ENCODE measurements around the gene UBXN10. TPM values are rescaled to one million over a fixed set of nuclear protein-coding genes. Genes with fewer than 3 reads are reported as not detected.

UBXN10 gene
- total and polyA plus RNA-seq, 2 of the 4 experiments (the other 2 are of a cell fraction), result not detected

GRCh38 chr1:20199840-20200239 lies 13.9 kb downstream of the UBXN10 start:
- Histone ChIP-seq H3K56ac (ENCODE audit: extremely low read depth, insufficient read depth, low read length) (no peak overlapping the region), H3K9me3 (ENCODE audit: control insufficient read depth, insufficient read depth, low read length) (no peaks in the 10 kb centered on the region), H2BK15ac (ENCODE audit: low read depth, low read length) (no peak overlapping the region), H2AK5ac (ENCODE audit: low read depth, low read length) (no peak overlapping the region), H3K4me2 (ENCODE audit: low read depth, low read length) (no peak overlapping the region), H3K79me1 (ENCODE audit: low read depth in 1 of 2, low read length in 2 of 2) (no peaks in the 10 kb centered on the region), H4K20me1 (ENCODE audit: insufficient read depth, low read length) (no peaks in the 10 kb centered on the region), H2BK5ac (ENCODE audit: low read depth, low read length, poor library complexity, severe bottlenecking) (no peak overlapping the region), H3K4me1 (ENCODE audit: control insufficient read depth, insufficient read depth, low read length) (no peaks in the 10 kb centered on the region), H4K91ac (ENCODE audit: insufficient read depth, low read depth, low read length) (no peak overlapping the region), H3K23ac (ENCODE audit: low read depth, low read length) (no peak overlapping the region), H3K27me3 (ENCODE audit: control insufficient read depth, insufficient read depth, low read length) (peaks cover 43% of the 10 kb centered on the region), H3K27ac (ENCODE audit: insufficient read depth, low read length) (no peak overlapping the region), H3K4ac (ENCODE audit: low read depth, low read length) (no peak overlapping the region), H2AK9ac (replicated peaks; ENCODE audit: low read depth, low read length, poor library complexity) (no peak overlapping the region), H2AFZ (replicated peaks; ENCODE audit: low read length, poor library complexity) (no peak overlapping the region), H4K8ac (ENCODE audit: low read depth in 2 of 2, low read length in 2 of 2) (no peak overlapping the region), H2BK20ac (ENCODE audit: low read depth, low read length) (no peak overlapping the region), H3K18ac (ENCODE audit: low read depth, low read length) (no peak overlapping the region), H3K9me1 (ENCODE audit: insufficient read depth, low read length) (peaks cover 3% of the 10 kb centered on the region; the same call in 1 of the 2 replicates), H2BK120ac (ENCODE audit: low read depth, low read length) (no peak overlapping the region), H3K4me3 (ENCODE audit: insufficient read depth, low read depth, low read length) (no peak overlapping the region), H3K14ac (replicated peaks; ENCODE audit: low read depth, low read length) (no peak overlapping the region), H3K9ac (ENCODE audit: low read depth, low read length) (no peak overlapping the region), H4K5ac (ENCODE audit: low read depth, low read length) (no peak overlapping the region), H3K36me3 (ENCODE audit: control insufficient read depth, insufficient read depth, low read length) (no peaks in the 10 kb centered on the region)
- no peak for DNase-seq
- 53% methylated on average over 2 of the region's 2 CpGs; no CpG with 5 or more reads in 1 of the 2 experiments for WGBS, 2 experiments (ENCODE audit: extremely low coverage in 2 of 2, insufficient read length in 1 of 2)
- ChIA-PET POLR2A (ENCODE audit: unreplicated experiment) (no interaction called here), CTCF (interaction anchor here (0.9 kb wide), 1 partner anchor 37 kb away, joined by 3 read pairs; no protein-coding TSS in a partner anchor)
- in situ Hi-C loops (cut with MboI; ENCODE audit: low sequenced_read_pairs), result loop anchor here (25.0 kb wide), 1 partner anchor 437 kb away; the partner anchor contains the start of gene PINK1
- ATAC-seq (ENCODE audit: low read depth), result no peak
- dilution Hi-C loops (cut with HindIII; ENCODE audit: low sequenced_read_pairs, unreplicated experiment), result no loop called here
- BruUV-seq (replicated peaks), result no TSS peak
- no peak for TF ChIP-seq BHLHE40 (IDR thresholded peaks at IDR 0.05; ENCODE audit: low read depth, low read length)
- no peak for TF ChIP-seq NFE2L2 (IDR thresholded peaks at IDR 0.05; ENCODE audit: low read depth, low read length)
- TF ChIP-seq CHD1 (IDR thresholded peaks at IDR 0.05; ENCODE audit: low read depth, low read length), result no peak
- intact Hi-C loops (cut with micrococcal nuclease), result no loop called here

Data from IMR-90 (cell line).